ENCODE measurements around the gene AS3MT.

AS3MT gene

GRCh38 chr10:102880256-102880655, 11.0 kb downstream of the AS3MT start:
- no peaks in the 10 kb centered on the region for H3K36me3 ChIP-seq (ENCODE audit: control insufficient read depth, insufficient read depth, low read length)
- no peaks in the 10 kb centered on the region for H3K27me3 ChIP-seq (replicated peaks; ENCODE audit: control insufficient read depth, insufficient read depth, low read length, poor library complexity, severe bottlenecking)
- H3K27ac ChIP-seq (ENCODE audit: insufficient read depth, low read length, poor library complexity, severe bottlenecking), result no peak overlapping the region
- no peaks in the 10 kb centered on the region for H3K9me3 ChIP-seq (ENCODE audit: control insufficient read depth, low read length)
- H3K4me3 ChIP-seq (ENCODE audit: insufficient read depth, low read depth, low read length, poor library complexity, severe bottlenecking), result no peak overlapping the region
- H3K4me1 ChIP-seq (ENCODE audit: control insufficient read depth, insufficient read depth, low read length, poor library complexity, severe bottlenecking), result no peaks in the 10 kb centered on the region
- no peak for DNase-seq

- DNase-seq, result no peak
- no peaks in the 10 kb centered on the region for H3K36me3 ChIP-seq (ENCODE audit: control insufficient read depth, insufficient read depth, low read length)
- H3K4me3 ChIP-seq (ENCODE audit: insufficient read depth, low read depth, low read length, poor library complexity, severe bottlenecking), result no peak overlapping the region
- no peaks in the 10 kb centered on the region for H3K9me3 ChIP-seq (ENCODE audit: control insufficient read depth, low read length)
- no peak overlapping the region for H3K27ac ChIP-seq (ENCODE audit: insufficient read depth, low read length, poor library complexity, severe bottlenecking)
- no peaks in the 10 kb centered on the region for H3K4me1 ChIP-seq (ENCODE audit: control insufficient read depth, insufficient read depth, low read length, poor library complexity, severe bottlenecking)
- H3K27me3 ChIP-seq (replicated peaks; ENCODE audit: control insufficient read depth, insufficient read depth, low read length, poor library complexity, severe bottlenecking), result no peaks in the 10 kb centered on the region
Observed at GRCh38 chr10:102888048-102888447, 18.8 kb downstream of the AS3MT start.

GRCh38 chr10:102894466-102895213, 25.4 kb downstream of the AS3MT start:
- H3K4me3 ChIP-seq (ENCODE audit: insufficient read depth, low read depth, low read length, poor library complexity, severe bottlenecking), result no peak overlapping the region
- no peaks in the 10 kb centered on the region for H3K27me3 ChIP-seq (replicated peaks; ENCODE audit: control insufficient read depth, insufficient read depth, low read length, poor library complexity, severe bottlenecking)
- H3K9me3 ChIP-seq (ENCODE audit: control insufficient read depth, low read length), result no peaks in the 10 kb centered on the region
- no peaks in the 10 kb centered on the region for H3K4me1 ChIP-seq (ENCODE audit: control insufficient read depth, insufficient read depth, low read length, poor library complexity, severe bottlenecking)
- H3K27ac ChIP-seq (ENCODE audit: insufficient read depth, low read length, poor library complexity, severe bottlenecking), result no peak overlapping the region
- DNase-seq, result no peak
- H3K36me3 ChIP-seq (ENCODE audit: control insufficient read depth, insufficient read depth, low read length), result no peaks in the 10 kb centered on the region

GRCh38 chr10:102900006-102900405, 30.7 kb downstream of the AS3MT start:
- H3K4me1 ChIP-seq (ENCODE audit: control insufficient read depth, insufficient read depth, low read length, poor library complexity, severe bottlenecking), result no peaks in the 10 kb centered on the region
- H3K27me3 ChIP-seq (replicated peaks; ENCODE audit: control insufficient read depth, insufficient read depth, low read length, poor library complexity, severe bottlenecking), result no peaks in the 10 kb centered on the region
- H3K36me3 ChIP-seq (ENCODE audit: control insufficient read depth, insufficient read depth, low read length), result no peaks in the 10 kb centered on the region
- no peaks in the 10 kb centered on the region for H3K9me3 ChIP-seq (ENCODE audit: control insufficient read depth, low read length)
- no peak overlapping the region for H3K4me3 ChIP-seq (ENCODE audit: insufficient read depth, low read depth, low read length, poor library complexity, severe bottlenecking)
- H3K27ac ChIP-seq (ENCODE audit: insufficient read depth, low read length, poor library complexity, severe bottlenecking), result no peak overlapping the region
- no peak for DNase-seq

- Histone ChIP-seq H3K4me1 (ENCODE audit: control insufficient read depth, insufficient read depth, low read length, poor library complexity, severe bottlenecking) (no peaks in the 10 kb centered on the region), H3K27ac (ENCODE audit: insufficient read depth, low read length, poor library complexity, severe bottlenecking) (no peak overlapping the region), H3K27me3 (replicated peaks; ENCODE audit: control insufficient read depth, insufficient read depth, low read length, poor library complexity, severe bottlenecking) (no peaks in the 10 kb centered on the region), H3K36me3 (ENCODE audit: control insufficient read depth, insufficient read depth, low read length) (no peaks in the 10 kb centered on the region), H3K9me3 (ENCODE audit: control insufficient read depth, low read length) (no peaks in the 10 kb centered on the region), H3K4me3 (ENCODE audit: insufficient read depth, low read depth, low read length, poor library complexity, severe bottlenecking) (no peak overlapping the region)
- DNase-seq, result no peak
Observed at GRCh38 chr10:102904346-102904745, 35.1 kb downstream of the AS3MT start.

DNA sequence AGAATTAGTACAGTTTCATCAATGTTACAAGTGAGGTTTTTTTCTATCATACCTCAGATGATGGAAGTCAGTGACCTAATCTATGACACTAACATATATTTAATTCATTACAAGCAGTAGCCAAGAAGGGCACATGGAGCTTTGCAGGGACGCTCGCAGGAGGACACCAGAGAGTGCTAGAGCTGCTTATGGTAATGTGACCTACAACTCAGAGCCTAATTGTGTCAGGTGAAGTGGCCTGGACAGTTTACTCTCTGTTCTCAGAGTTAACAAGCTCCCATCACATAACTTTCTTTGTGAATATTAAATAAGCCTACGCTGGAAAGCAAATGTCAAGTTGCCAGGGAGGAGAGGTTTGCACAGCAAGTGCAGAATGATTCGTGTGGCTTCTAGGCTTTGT, 37.2 kb downstream of the AS3MT start:
- H3K9me3 ChIP-seq (ENCODE audit: control insufficient read depth, low read length), result no peaks in the 10 kb centered on the region
- no peaks in the 10 kb centered on the region for H3K36me3 ChIP-seq (ENCODE audit: control insufficient read depth, insufficient read depth, low read length)
- no peak overlapping the region for H3K27ac ChIP-seq (ENCODE audit: insufficient read depth, low read length, poor library complexity, severe bottlenecking)
- no peaks in the 10 kb centered on the region for H3K4me1 ChIP-seq (ENCODE audit: control insufficient read depth, insufficient read depth, low read length, poor library complexity, severe bottlenecking)
- no peak overlapping the region for H3K4me3 ChIP-seq (ENCODE audit: insufficient read depth, low read depth, low read length, poor library complexity, severe bottlenecking)
- H3K27me3 ChIP-seq (replicated peaks; ENCODE audit: control insufficient read depth, insufficient read depth, low read length, poor library complexity, severe bottlenecking), result no peaks in the 10 kb centered on the region
- no peak for DNase-seq

DNA sequence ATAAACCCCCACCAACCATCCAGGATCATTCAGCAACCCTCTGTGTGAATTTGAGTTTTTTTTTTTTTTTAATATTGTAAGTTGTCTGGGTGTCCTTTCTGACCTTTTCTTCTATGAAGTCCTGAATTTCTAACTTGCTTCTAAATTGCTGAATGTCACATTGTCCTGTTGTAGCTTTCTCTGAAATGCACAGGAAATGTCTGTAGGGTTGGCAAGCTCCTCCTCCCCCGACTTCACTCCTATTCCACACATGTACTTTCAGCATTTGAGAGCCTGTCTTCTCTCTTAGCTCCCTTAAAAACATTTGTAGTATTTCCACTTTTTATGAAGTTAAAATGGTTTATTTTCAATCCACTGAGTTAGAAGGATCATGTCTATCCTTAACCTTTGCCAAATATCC, 45.5 kb downstream of the AS3MT start:
- H3K27me3 ChIP-seq (replicated peaks; ENCODE audit: control insufficient read depth, insufficient read depth, low read length, poor library complexity, severe bottlenecking), result no peaks in the 10 kb centered on the region
- H3K9me3 ChIP-seq (ENCODE audit: control insufficient read depth, low read length), result no peaks in the 10 kb centered on the region

GRCh38 chr10:102916173-102916572, 46.9 kb downstream of the AS3MT start:
- Histone ChIP-seq H3K4me3 (ENCODE audit: insufficient read depth, low read depth, low read length, poor library complexity, severe bottlenecking) (no peak overlapping the region), H3K27me3 (replicated peaks; ENCODE audit: control insufficient read depth, insufficient read depth, low read length, poor library complexity, severe bottlenecking) (no peaks in the 10 kb centered on the region), H3K4me1 (ENCODE audit: control insufficient read depth, insufficient read depth, low read length, poor library complexity, severe bottlenecking) (peaks cover 23% of the 10 kb centered on the region), H3K36me3 (ENCODE audit: control insufficient read depth, insufficient read depth, low read length) (no peaks in the 10 kb centered on the region), H3K27ac (ENCODE audit: insufficient read depth, low read length, poor library complexity, severe bottlenecking) (no peak overlapping the region), H3K9me3 (ENCODE audit: control insufficient read depth, low read length) (no peaks in the 10 kb centered on the region)
- DNase-seq, result no peak

More for the DNA sequence above, 45.5 kb downstream of the AS3MT start:
- DNase-seq, result no peak
- no peak overlapping the region for H3K4me3 ChIP-seq (ENCODE audit: insufficient read depth, low read depth, low read length, poor library complexity, severe bottlenecking)
- peaks cover 15% of the 10 kb centered on the region for H3K4me1 ChIP-seq (ENCODE audit: control insufficient read depth, insufficient read depth, low read length, poor library complexity, severe bottlenecking)
- no peaks in the 10 kb centered on the region for H3K36me3 ChIP-seq (ENCODE audit: control insufficient read depth, insufficient read depth, low read length)
- no peak overlapping the region for H3K27ac ChIP-seq (ENCODE audit: insufficient read depth, low read length, poor library complexity, severe bottlenecking)

- Histone ChIP-seq H3K4me1 (ENCODE audit: control insufficient read depth, insufficient read depth, low read length, poor library complexity, severe bottlenecking) (peaks cover 23% of the 10 kb centered on the region), H3K36me3 (ENCODE audit: control insufficient read depth, insufficient read depth, low read length) (no peaks in the 10 kb centered on the region), H3K27ac (ENCODE audit: insufficient read depth, low read length, poor library complexity, severe bottlenecking) (peak overlapping the region; percentile 87), H3K27me3 (replicated peaks; ENCODE audit: control insufficient read depth, insufficient read depth, low read length, poor library complexity, severe bottlenecking) (no peaks in the 10 kb centered on the region), H3K4me3 (ENCODE audit: insufficient read depth, low read depth, low read length, poor library complexity, severe bottlenecking) (peak overlapping the region; percentile 99), H3K9me3 (ENCODE audit: control insufficient read depth, low read length) (no peaks in the 10 kb centered on the region)
- peak; percentile 67 to 79 (median 69) for DNase-seq
Observed at GRCh38 chr10:102917314-102917961, 48.2 kb downstream of the AS3MT start.

All from effector memory CD4-positive, alpha-beta T cell (primary cell).